ENCODE results near the gene MSH5.
A peak's percentile ranks its signal among the peaks of the same experiment; 100 is the strongest.
"Not testable (repeated sequence)": the region's sequence is repeated elsewhere in the genome, so short reads cannot be mapped to it uniquely, and the experiment has no call there.

MSH5 gene

GRCh38 chr6:31779908-31780307 is 40.1 kb downstream of the MSH5 start:
- DNase-seq, result no peak

GRCh38 chr6:31780507-31781243 is 40.9 kb downstream of the MSH5 start:
- DNase-seq, result no peak

GRCh38 chr6:31781244-31782125 is 41.7 kb downstream of the MSH5 start:
- DNase-seq, result no peak

DNA sequence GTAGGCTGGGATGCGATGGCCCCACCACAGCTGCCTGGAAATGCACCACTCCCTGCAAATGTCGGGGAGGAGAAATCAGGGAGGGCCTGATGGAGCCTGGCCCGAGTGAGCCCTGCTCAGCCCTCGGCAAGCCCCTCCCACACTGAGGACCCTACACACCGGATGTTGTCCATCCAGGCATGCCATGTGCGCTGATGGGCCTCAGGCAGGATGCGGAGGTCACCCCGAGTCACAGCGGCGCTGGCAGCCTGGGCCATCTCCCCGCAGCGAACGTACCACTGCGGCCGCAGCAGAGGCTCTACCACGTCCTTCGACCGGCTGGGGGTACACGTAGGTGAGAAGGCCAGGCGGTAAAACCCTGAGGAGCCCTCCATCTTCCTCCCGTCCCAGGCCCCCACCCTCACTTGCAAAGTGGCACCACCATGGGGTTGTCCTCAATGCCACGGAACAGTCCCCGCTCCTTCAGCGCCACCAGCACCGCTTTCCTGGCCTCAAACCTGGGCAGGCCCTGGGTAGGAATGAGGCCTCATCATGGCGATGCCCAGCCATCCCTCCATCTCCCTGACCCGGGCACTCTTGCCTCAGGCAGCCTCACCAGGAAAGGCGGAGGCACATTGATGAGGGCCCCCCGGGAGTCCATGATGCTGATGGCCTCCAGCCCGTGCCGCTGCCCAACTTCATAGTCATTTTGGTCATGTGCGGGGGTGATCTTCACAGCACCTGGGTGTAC is 42.5 kb downstream of the MSH5 start:
- no peak for DNase-seq

GRCh38 chr6:31784098-31784925 is 44.5 kb downstream of the MSH5 start:
- DNase-seq, result no peak

DNA sequence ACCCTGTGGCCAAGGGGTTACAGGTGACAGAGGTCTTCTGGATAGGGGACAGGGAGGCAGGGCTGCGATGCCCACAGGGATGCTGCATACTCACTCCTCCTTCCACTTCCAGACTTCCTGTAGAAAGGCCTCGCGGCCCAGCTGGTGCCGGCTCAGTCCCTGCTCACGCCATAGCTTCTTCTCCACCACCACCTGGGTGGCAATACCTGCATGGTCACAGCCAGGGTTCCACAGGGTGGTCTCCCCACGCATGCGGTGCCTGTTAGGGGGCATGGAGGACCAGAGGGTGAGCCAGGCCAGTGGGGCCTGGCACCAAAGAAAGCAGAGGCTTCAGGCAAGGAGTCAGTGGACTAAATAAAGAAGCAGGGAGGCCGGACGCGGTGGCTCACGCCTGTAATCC is 45.7 kb downstream of the MSH5 start:
- DNase-seq, result no peak

DNA sequence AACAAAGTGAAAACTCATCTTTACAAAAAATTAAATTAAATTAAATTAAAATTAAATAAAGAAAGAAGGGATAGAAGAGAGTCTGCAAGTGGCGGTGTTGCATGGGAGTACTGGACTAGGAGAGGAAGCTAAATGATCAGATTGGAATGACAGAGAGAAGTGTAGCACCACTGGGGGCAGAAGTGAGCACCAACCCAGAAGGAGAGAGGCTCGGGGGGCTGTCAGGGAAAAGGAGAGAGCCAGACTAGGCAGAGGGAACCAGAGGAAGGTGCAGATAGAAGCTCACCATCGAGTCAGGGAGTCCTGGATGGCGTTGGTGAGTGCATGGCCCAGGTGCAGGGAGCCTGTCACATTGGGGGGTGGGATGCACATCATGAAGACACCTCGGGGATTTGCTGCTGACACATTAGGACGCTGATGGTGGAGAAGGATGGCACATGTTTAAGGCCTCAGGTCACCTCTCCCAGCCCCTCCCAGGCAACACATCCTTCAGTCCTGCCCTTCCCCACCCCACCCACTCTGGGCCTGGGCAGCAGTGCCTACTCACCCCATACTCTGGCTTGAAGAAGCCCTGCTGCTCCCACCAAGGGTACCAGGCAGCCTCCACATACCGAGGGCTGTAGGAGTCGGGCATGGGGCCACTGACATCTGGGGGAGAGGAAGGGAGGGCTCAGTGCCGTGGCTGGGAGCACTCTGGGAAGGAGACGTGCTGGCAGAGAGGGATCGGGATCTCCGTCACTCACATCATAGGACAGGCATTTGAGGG is 51.7 kb downstream of the MSH5 start:
- DNase-seq, result peak; percentile 35 to 56

DNA sequence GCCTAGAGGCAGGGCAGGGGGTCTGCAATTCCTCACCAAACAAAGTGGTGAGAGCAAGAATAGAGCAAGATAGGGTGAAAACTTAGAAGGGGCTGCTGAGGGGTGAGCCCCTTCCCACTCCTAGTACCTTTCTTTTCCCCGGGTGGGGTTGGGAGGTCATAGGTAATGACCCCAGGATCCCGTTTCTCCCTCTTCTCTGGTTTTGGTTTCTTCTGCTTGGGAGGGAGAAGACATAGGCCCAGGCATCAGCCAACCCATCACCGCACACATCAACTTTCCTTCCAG is 52.2 kb downstream of the MSH5 start:
- DNase-seq, result no peak

DNA sequence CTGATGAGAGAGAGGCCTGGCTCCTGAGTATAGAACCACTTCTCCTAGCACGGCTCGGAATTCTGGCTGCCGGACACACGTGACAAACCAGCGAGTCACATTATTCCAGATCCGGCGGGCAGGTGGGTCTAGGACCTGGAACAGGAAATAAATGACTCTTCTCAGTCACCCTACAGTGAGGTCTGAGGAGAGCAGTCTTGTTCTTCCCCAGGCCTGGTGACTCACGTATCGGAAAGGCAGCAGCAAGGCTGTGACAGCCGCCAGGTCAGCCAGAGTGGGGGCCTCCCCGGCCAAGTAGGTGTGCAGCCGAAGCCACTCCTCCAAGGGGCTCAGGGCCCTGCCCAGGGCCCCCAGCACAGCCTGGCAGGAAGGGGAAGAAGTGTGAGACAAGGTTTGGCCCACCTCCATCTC is 53.0 kb downstream of the MSH5 start:
- DNase-seq, result no peak

- DNase-seq, result not testable (repeated sequence)
Observed at GRCh38 chr6:31793927-31794245, 54.1 kb downstream of the MSH5 start.

- DNase-seq, result peak in 1 of 2 experiments; percentile 46
Observed at GRCh38 chr6:31794294-31794865, 54.6 kb downstream of the MSH5 start.

- no peak for DNase-seq
Observed at GRCh38 chr6:31794866-31795615, 55.2 kb downstream of the MSH5 start.

DNA sequence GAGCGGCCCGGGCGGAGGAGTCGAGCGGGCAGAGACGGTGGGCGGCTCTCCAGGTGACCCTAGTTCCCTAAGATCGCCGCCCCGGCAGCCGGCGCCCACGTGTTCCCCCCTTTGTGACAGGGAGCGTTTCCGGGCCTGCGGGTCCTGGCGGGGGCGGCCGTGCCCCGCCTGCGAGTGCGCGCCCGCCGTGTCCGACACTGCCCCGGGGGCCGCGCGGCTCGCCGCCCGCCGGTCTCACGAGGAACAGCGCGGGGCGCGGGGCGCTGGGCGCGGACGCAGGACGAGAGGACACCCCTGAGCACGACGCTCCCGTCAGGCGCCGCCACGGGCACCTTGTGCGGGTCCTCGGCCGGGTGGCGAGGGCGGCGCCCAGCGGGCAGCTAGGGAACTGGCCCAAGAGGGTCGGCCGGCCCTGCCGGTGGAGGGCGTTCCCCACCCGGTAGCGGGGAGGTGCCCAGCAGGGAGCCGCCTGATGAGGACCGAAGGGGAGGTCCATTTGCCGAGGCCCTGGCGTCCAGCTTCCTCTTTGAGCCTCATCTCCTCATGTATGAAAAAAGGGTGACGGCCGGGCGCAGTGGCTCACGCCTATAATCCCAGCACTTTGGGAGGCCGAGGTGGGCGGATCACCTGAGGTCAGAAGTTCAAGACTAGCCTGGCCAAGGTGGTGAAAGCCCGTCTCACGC is 56.0 kb downstream of the MSH5 start, which contains the start of gene VARS1:
TSS of gene VARS1 (minus strand) at position 137 of the 683 bp plus-strand sequence. CDS start 535 bp downstream, outside the sequence.
- peak; percentile 57 to 86 for DNase-seq

- no peak for DNase-seq
Observed at GRCh38 chr6:31796993-31797385, 57.2 kb downstream of the MSH5 start.

DNA sequence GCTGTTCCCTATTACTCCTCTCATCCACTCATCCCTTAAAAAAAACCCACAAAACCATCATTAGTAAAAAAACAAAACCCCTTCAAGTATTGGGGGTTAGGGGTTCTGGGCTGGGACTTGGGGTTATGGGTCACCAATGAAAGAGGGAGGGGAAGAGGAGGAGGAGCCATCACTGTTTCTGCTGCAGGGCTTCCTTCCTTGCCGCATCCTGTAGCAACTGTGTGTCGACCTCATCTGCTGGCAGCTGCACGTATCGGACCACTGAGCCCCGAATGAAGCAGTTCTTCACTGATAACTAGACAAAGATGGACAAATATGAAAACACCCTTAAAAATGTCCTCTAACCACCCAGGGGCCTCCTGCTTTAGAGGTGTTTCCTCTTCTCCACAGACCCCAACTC is 57.8 kb downstream of the MSH5 start:
- DNase-seq, result no peak

GRCh38 chr6:31799781-31800180 is 60.0 kb downstream of the MSH5 start:
- no peak for DNase-seq

DNA sequence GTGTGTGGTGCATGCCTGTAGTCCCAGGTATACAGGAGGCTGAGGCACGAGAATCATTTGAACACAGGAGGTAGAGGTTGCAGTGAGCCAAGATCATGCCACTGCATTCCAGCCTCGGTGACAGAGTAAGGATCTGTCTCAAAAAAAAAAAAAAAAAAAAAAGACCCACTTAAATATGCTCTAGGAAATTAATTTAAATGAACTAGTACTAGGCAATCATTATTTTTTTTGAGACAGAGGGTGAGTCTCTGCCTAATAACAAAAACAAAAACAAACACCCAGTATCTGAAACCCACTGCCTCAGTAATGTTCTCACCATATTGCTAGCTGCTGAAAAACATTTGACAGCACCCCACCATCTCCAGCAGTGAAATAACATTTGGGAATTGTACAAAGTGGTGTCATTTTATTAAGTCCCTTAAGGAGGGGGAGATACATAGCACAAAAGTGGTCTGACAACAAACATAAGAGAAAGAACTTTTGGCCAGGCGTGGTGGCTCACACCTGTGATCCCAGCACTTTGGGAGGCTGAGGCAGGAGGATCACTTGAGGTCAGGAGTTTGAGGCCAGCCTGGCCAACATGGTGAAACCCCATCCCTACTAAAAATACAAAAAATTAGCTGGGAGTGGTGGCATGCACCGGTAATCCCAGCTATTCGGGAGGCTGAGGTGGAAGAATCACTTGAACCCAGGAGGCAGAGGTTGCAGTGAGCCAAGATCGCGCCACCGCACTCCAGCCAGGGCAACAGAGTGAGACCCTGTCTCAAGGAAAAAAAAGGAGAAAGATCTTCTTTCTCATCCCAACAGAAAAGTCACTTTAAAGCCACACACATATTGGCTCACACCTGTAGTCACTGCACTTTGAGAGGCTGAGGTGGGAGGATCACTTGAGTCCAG is 61.5 kb downstream of the MSH5 start:
- not testable (repeated sequence) for DNase-seq

DNA sequence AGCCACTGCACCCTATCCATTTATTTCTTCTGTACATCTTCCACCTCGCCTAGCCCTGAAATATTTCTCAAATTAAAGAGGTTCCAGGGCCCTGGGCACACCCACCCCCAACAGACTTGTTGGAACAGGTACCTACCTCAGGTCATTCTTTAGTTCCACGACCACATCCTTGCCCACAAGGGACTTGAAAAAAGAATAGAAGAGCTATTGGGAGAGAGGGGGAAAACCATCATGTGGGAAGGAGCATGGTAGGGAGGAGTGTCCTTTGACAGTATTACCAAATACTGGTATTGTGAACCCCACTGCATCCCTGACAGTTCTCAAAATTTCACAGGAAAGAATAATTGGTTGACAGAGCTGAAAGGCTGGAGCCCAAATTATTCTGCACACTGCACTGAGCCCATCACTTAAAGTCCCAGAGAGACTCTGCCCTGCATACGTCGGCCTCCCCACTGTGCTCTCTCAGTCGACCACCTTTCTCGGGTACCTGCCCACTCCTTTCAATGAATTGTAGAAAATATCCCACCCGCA is 66.2 kb downstream of the MSH5 start:
- no peak for DNase-seq

Data from NCI-H524 (cell line).